ENCODE data around the gene PIH1D1.
"Not testable (repeated sequence)": the region's sequence is repeated elsewhere in the genome, so short reads cannot be mapped to it uniquely, and the experiment has no call there.

PIH1D1 gene

DNA sequence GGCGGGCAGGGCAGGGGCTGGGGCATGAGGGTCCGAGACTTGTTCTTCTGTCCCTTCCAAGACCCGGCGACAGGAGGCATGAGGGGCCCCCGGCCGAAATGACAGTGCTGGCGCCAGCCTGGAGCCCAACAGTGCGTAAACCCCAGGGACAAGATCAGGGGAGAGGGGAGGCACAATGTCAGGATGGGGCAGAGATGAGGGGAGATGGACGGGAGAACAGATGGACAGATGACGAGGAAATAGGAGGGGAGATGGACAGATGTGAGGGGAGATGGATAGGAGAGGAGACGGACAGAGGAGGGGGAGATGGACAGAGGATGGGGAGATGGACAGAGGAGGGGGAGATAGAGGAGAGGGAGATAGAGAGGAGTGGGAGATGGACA, 22.9 kb upstream of the PIH1D1 start:
- DNase-seq, result no peak
- no peaks in the 10 kb centered on the region for H3K9me3 ChIP-seq
- H3K27me3 ChIP-seq, result no peaks in the 10 kb centered on the region
- peak overlapping the region; percentile 69 for H3K4me3 ChIP-seq (ENCODE audit: low read depth, low read length)
- H3K36me3 ChIP-seq, result no peaks in the 10 kb centered on the region
- TF ChIP-seq, protein P1, sequence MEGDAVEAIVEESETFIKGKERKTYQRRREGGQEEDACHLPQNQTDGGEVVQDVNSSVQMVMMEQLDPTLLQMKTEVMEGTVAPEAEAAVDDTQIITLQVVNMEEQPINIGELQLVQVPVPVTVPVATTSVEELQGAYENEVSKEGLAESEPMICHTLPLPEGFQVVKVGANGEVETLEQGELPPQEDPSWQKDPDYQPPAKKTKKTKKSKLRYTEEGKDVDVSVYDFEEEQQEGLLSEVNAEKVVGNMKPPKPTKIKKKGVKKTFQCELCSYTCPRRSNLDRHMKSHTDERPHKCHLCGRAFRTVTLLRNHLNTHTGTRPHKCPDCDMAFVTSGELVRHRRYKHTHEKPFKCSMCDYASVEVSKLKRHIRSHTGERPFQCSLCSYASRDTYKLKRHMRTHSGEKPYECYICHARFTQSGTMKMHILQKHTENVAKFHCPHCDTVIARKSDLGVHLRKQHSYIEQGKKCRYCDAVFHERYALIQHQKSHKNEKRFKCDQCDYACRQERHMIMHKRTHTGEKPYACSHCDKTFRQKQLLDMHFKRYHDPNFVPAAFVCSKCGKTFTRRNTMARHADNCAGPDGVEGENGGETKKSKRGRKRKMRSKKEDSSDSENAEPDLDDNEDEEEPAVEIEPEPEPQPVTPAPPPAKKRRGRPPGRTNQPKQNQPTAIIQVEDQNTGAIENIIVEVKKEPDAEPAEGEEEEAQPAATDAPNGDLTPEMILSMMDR (IDR thresholded peaks at IDR 0.05; ENCODE audit: low read depth, low read length), result no peak
- no peaks in the 10 kb centered on the region for H3K4me1 ChIP-seq

DNA sequence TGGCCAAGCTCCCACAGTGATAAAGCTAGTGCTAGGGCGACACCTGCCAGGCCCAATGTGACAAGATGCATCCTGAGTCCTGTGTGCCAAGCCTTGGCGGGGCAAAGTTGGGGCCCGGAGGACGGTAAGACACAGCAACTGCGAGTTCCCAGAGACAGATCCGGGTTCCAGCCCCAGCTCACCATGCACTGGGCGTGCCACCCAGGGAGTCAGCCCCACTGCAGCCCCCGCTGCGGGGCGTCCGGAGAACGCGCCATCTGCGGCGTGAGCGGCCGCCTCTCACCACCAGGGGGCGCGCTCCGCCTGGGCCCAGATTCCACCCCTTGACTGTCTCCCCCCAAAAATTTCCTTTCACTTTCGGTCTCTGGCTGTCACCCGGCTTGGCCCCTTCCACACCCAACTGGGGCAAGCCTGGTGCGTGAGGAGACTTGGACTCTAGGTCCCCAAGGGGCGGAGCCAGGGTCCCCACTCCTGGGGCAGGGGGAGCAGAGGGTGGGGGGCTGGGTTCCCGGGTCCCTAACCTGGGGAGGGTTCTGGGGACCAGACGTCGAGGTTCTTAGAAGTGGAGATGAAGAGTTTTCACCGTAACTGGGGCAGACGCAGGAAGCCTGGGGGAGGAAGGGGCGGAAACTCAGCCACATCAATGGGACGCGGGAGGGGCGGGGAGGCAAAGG, 22.4 kb upstream of the PIH1D1 start, which contains the start of gene FLT3LG:
Gene FLT3LG, plus strand, starts transcription at position 348 of the 674 bp plus-strand sequence. CDS start 425 bp downstream, outside the sequence.
- TF ChIP-seq, protein P1 (IDR thresholded peaks at IDR 0.05; ENCODE audit: low read depth, low read length), result peak; percentile 94

DNA sequence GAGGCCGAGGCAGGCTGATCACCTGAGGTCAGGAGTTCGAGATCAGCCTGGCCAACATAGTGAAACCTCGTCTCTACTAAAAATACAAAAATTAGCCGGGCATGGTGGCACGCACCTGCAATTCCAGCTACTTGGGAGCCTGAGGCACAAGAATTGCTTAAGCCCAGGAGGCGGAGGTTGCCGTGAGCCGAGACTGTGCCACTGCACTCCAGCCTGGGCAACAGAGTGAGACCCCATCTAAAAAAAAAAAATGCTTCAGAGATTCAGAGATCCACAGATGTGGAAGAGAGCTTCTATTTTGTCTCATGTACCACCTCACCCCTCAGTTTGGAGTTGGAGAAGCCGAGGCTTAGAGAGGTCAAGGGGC, 21.9 kb upstream of the PIH1D1 start:
- H3K27me3 ChIP-seq, DNase-seq, H3K9me3 ChIP-seq, H3K36me3 ChIP-seq, H3K4me1 ChIP-seq: not testable (repeated sequence)
- H3K4me3 ChIP-seq (ENCODE audit: low read depth, low read length), result peak overlapping the region; percentile 69

More for the DNA sequence above, 22.4 kb upstream of the PIH1D1 start, which contains the start of gene FLT3LG:
- no peaks in the 10 kb centered on the region; the same call in 1 of the 2 replicates for H3K36me3 ChIP-seq
- no peaks in the 10 kb centered on the region for H3K4me1 ChIP-seq
- DNase-seq, result peak; percentile 74
- no peaks in the 10 kb centered on the region for H3K9me3 ChIP-seq
- H3K27me3 ChIP-seq, result no peaks in the 10 kb centered on the region
- peak within 1 kb of the TSS; percentile 69 for H3K4me3 ChIP-seq (ENCODE audit: low read depth, low read length)

DNA sequence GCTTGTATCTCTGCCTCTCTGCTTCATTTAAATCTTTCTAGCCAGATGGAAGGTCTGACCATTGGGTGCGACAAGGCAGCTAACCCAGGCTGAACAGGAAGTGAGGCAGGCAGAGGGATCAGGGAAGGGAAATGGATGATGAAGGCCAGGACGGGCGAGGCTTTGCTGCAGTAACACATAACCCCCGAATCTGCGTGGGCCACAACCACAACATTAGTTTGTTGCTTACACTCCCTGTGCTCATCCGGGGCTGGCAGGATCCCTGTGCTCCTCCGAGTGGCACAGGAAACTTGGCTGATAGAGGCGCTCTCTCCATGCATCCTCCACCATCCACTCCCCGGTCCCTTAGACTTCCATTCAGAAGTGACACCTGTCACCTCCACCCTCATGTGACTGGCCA, 21.3 kb upstream of the PIH1D1 start:
- Histone ChIP-seq H3K4me1 (no peaks in the 10 kb centered on the region), H3K27me3 (no peaks in the 10 kb centered on the region), H3K4me3 (ENCODE audit: low read depth, low read length) (no peak overlapping the region), H3K36me3 (no peaks in the 10 kb centered on the region; the same call in 1 of the 2 replicates), H3K9me3 (no peaks in the 10 kb centered on the region)
- DNase-seq, result no peak
- TF ChIP-seq, protein P1 (IDR thresholded peaks at IDR 0.05; ENCODE audit: low read depth, low read length), result no peak

DNA sequence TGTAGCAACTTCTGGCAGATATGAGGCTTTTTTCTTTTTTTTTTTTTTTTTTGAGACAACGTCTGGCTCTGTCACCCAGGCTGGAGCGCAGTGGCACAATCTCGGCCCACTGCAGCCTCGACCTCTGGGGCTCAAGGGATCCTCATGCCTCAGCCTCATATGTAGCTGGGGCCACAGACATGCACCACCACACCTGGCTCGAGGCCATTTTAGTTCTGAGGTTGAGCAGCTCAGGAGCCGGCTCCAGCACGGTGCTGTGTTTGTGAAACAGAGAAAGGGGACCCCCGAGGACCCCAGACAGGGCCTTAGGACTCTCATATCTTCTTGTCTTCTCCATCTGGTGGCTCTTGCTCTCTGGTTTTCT, 19.0 kb upstream of the PIH1D1 start:
- no peaks in the 10 kb centered on the region for H3K4me1 ChIP-seq

DNA sequence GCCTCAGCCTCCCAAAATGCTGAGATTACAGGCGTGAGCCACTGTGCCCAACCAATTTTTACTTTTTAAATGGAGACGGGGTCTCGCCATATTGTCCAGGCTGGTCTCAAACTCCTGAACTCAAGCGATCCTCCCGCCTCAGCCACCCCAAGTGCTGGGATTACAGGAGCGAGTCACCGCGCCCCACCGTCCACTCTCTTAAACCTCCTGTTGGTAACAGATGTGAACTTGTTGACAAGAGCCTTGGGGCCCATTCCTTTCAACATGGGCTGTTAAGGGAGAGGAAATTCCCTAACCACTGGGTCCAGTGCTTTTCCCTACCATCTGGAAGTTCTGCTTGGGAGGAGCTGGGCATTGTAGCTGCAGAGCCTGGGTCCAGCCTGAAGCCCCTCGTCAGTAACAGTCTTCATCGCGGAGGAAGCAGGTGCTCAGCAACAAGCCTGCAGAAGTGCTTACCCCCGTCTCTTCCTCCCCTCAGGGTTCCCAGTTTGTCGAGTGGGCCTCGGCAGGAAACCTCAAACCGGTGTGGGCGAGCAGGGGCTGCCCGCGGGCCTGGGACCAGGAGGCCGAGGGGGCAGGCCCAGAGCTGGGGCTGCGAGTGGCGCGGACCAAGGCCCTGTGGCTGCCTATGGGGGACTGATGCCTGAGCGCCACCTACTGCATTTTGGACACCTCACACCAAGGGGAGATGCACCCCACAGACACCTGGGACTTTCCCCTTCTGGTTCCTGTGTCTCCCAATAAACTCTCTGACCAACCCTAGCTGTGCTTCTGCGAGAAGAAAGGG, 18.4 kb upstream of the PIH1D1 start:
- Histone ChIP-seq H3K4me1 (no peaks in the 10 kb centered on the region), H3K9me3 (no peaks in the 10 kb centered on the region), H3K36me3 (no peaks in the 10 kb centered on the region; the same call in 1 of the 2 replicates), H3K27me3 (no peaks in the 10 kb centered on the region), H3K4me3 (ENCODE audit: low read depth, low read length) (no peak overlapping the region)
- DNase-seq, result no peak
- TF ChIP-seq, protein P1 (IDR thresholded peaks at IDR 0.05; ENCODE audit: low read depth, low read length), result peak; percentile 21

More for the DNA sequence above, 19.0 kb upstream of the PIH1D1 start:
- Histone ChIP-seq H3K4me3 (ENCODE audit: low read depth, low read length) (no peak overlapping the region), H3K36me3 (no peaks in the 10 kb centered on the region; the same call in 1 of the 2 replicates), H3K27me3 (no peaks in the 10 kb centered on the region), H3K9me3 (no peaks in the 10 kb centered on the region)
- DNase-seq, result no peak
- TF ChIP-seq, protein P1 (IDR thresholded peaks at IDR 0.05; ENCODE audit: low read depth, low read length), result no peak

All from BE2C (cell line).